Rectal smooth muscle tissue (tissue), 1 donor: Measurements from ENCODE around the gene PTPRD.

Experiments used
- H3K27ac ChIP-seq: one replicate; pipeline ENCODE4 v1.7.0; 2013; ENCODE audit warnings: low read depth, low read length, inconsistent platforms
- H3K27me3 ChIP-seq: one replicate; pipeline ENCODE4 v1.7.0; 2013; ENCODE audit warnings: low read length; ENCODE audit not compliant: control insufficient read depth, insufficient read depth
- H3K36me3 ChIP-seq: one replicate; pipeline ENCODE4 v1.7.0; 2013; ENCODE audit warnings: low read length; ENCODE audit not compliant: control insufficient read depth, insufficient read depth
- H3K4me1 ChIP-seq: one replicate; pipeline ENCODE4 v1.7.0; 2013; ENCODE audit warnings: low read length; ENCODE audit not compliant: control insufficient read depth, insufficient read depth
- H3K4me3 ChIP-seq: one replicate; pipeline ENCODE4 v1.7.0; 2013; ENCODE audit warnings: low read length
- H3K9ac ChIP-seq: one replicate; pipeline ENCODE4 v1.7.0; 2013; ENCODE audit warnings: low read length

The PTPRD gene

GRCh38 chr9:8643896-8644295 lies 1968.9 kb downstream of the PTPRD start:
- Histone ChIP-seq H3K4me3 (no peak overlapping the region), H3K4me1 (no peaks in the 10 kb centered on the region), H3K36me3 (no peaks in the 10 kb centered on the region), H3K27me3 (no peaks in the 10 kb centered on the region), H3K27ac (no peak overlapping the region), H3K9ac (no peak overlapping the region)

- Histone ChIP-seq H3K27ac (no peak overlapping the region), H3K4me1 (no peaks in the 10 kb centered on the region), H3K4me3 (no peak overlapping the region), H3K27me3 (no peaks in the 10 kb centered on the region), H3K36me3 (no peaks in the 10 kb centered on the region), H3K9ac (no peak overlapping the region)
These were observed 1969.3 kb downstream of the PTPRD start for GRCh38 chr9:8643464-8643863.

- Histone ChIP-seq H3K36me3 (peaks cover 2% of the 10 kb centered on the region), H3K27me3 (no peaks in the 10 kb centered on the region), H3K27ac (no peak overlapping the region), H3K9ac (no peak overlapping the region), H3K4me1 (no peaks in the 10 kb centered on the region), H3K4me3 (no peak overlapping the region)
These were observed 1972.0 kb downstream of the PTPRD start for GRCh38 chr9:8640761-8641160.

GRCh38 chr9:8637626-8638025 lies 1975.2 kb downstream of the PTPRD start:
- H3K4me3 ChIP-seq: no peak overlapping the region
- no peaks in the 10 kb centered on the region for H3K4me1 ChIP-seq
- H3K9ac ChIP-seq: no peak overlapping the region
- H3K36me3 ChIP-seq: peaks cover 2% of the 10 kb centered on the region
- no peak overlapping the region for H3K27ac ChIP-seq
- no peaks in the 10 kb centered on the region for H3K27me3 ChIP-seq

GRCh38 chr9:8633784-8634183 lies 1979.0 kb downstream of the PTPRD start:
- Histone ChIP-seq H3K36me3 (peaks cover 2% of the 10 kb centered on the region), H3K9ac (no peak overlapping the region), H3K27me3 (no peaks in the 10 kb centered on the region), H3K4me3 (no peak overlapping the region), H3K27ac (no peak overlapping the region), H3K4me1 (no peaks in the 10 kb centered on the region)

- Histone ChIP-seq H3K9ac (no peak overlapping the region), H3K36me3 (peaks cover 2% of the 10 kb centered on the region), H3K27me3 (no peaks in the 10 kb centered on the region), H3K27ac (no peak overlapping the region), H3K4me3 (no peak overlapping the region), H3K4me1 (no peaks in the 10 kb centered on the region)
These were observed 1980.3 kb downstream of the PTPRD start for GRCh38 chr9:8632493-8632892.

- Histone ChIP-seq H3K4me1 (no peaks in the 10 kb centered on the region), H3K4me3 (no peak overlapping the region), H3K27ac (no peak overlapping the region), H3K36me3 (no peaks in the 10 kb centered on the region), H3K27me3 (no peaks in the 10 kb centered on the region), H3K9ac (no peak overlapping the region)
These were observed 1984.0 kb downstream of the PTPRD start for GRCh38 chr9:8628791-8629190.

- no peak overlapping the region for H3K4me3 ChIP-seq
- no peak overlapping the region for H3K9ac ChIP-seq
- H3K36me3 ChIP-seq: no peaks in the 10 kb centered on the region
- no peak overlapping the region for H3K27ac ChIP-seq
- no peaks in the 10 kb centered on the region for H3K4me1 ChIP-seq
- H3K27me3 ChIP-seq: no peaks in the 10 kb centered on the region
These were observed 1984.7 kb downstream of the PTPRD start for GRCh38 chr9:8627976-8628679.

GRCh38 chr9:8622871-8623270 lies 1989.9 kb downstream of the PTPRD start:
- H3K4me3 ChIP-seq: no peak overlapping the region
- H3K27me3 ChIP-seq: no peaks in the 10 kb centered on the region
- no peaks in the 10 kb centered on the region for H3K36me3 ChIP-seq
- no peaks in the 10 kb centered on the region for H3K4me1 ChIP-seq
- H3K27ac ChIP-seq: no peak overlapping the region
- H3K9ac ChIP-seq: no peak overlapping the region

- Histone ChIP-seq H3K4me3 (no peak overlapping the region), H3K4me1 (no peaks in the 10 kb centered on the region), H3K27me3 (no peaks in the 10 kb centered on the region), H3K9ac (no peak overlapping the region), H3K27ac (no peak overlapping the region), H3K36me3 (no peaks in the 10 kb centered on the region)
These were observed 1990.5 kb downstream of the PTPRD start for GRCh38 chr9:8622222-8622802.

GRCh38 chr9:8621416-8621815 lies 1991.4 kb downstream of the PTPRD start:
- H3K4me1 ChIP-seq: no peaks in the 10 kb centered on the region
- no peak overlapping the region for H3K27ac ChIP-seq
- no peak overlapping the region for H3K4me3 ChIP-seq
- H3K36me3 ChIP-seq: no peaks in the 10 kb centered on the region
- no peak overlapping the region for H3K9ac ChIP-seq
- H3K27me3 ChIP-seq: no peaks in the 10 kb centered on the region

GRCh38 chr9:8616414-8616813 lies 1996.4 kb downstream of the PTPRD start:
- no peaks in the 10 kb centered on the region for H3K27me3 ChIP-seq
- no peaks in the 10 kb centered on the region for H3K36me3 ChIP-seq
- no peak overlapping the region for H3K4me3 ChIP-seq
- H3K27ac ChIP-seq: no peak overlapping the region
- no peaks in the 10 kb centered on the region for H3K4me1 ChIP-seq
- H3K9ac ChIP-seq: no peak overlapping the region

- H3K4me1 ChIP-seq: no peaks in the 10 kb centered on the region
- no peaks in the 10 kb centered on the region for H3K27me3 ChIP-seq
- no peak overlapping the region for H3K4me3 ChIP-seq
- H3K36me3 ChIP-seq: no peaks in the 10 kb centered on the region
- no peak overlapping the region for H3K9ac ChIP-seq
- H3K27ac ChIP-seq: no peak overlapping the region
These were observed 1997.8 kb downstream of the PTPRD start for GRCh38 chr9:8614926-8615440.
